Muscle of leg (tissue), 11 donors: ENCODE data around the gene NGRN. TPM values are rescaled to one million over a fixed set of nuclear protein-coding genes. Genes with fewer than 3 reads are reported as not detected.

Experiments used
- DNase-seq: peaks from one replicate; pipeline ENCODE4 v3.0.0; 2013
- H3K27ac ChIP-seq: one replicate; pipeline ENCODE4 v1.5.1; 2013; ENCODE audit warnings: mild to moderate bottlenecking, low read length, control low read depth
- H3K27me3 ChIP-seq: one replicate; pipeline ENCODE4 v1.6.1; 2013; ENCODE audit warnings: low read length; ENCODE audit not compliant: control insufficient read depth, insufficient read depth
- H3K36me3 ChIP-seq: one replicate; pipeline ENCODE4 v1.6.1; 2013; ENCODE audit warnings: low read length; ENCODE audit not compliant: control insufficient read depth, insufficient read depth
- H3K4me1 ChIP-seq: one replicate; pipeline ENCODE4 v1.6.1; 2013; ENCODE audit warnings: low read length; ENCODE audit not compliant: control insufficient read depth, insufficient read depth
- H3K4me3 ChIP-seq: one replicate; pipeline ENCODE4 v1.5.1; 2013; ENCODE audit warnings: low read length, control low read depth
- H3K9me3 ChIP-seq: replicated peaks from 2 replicates; pipeline ENCODE4 v1.6.1; 2013; ENCODE audit warnings: low read depth, low read length; ENCODE audit not compliant: control insufficient read depth
- WGBS: methylation state at CpG from one replicate; pipeline ENCODE4 v1.1.5; 2013; ENCODE audit warnings: missing lambda C conversion rate; ENCODE audit not compliant: insufficient coverage; 5-methylcytosine and 5-hydroxymethylcytosine counted together
- polyA plus RNA-seq, 8 donors: library from polyadenylated mRNA; unstranded; fragments of 120-200 nt; gene quantifications; one replicate each; pipeline versions ENCODE4 v1.2.1 to v1.2.3, GENCODE V29; 2013; ENCODE audit warnings: inconsistent platforms in 1 of 8, low replicate concordance in 1 of 8; ENCODE audit not compliant: insufficient read length in 8 of 8, insufficient read depth in 1 of 8
- total RNA-seq: library from RNA; stranded (reverse); fragments of 120-200 nt; gene quantifications from one replicate; pipeline ENCODE4 v1.2.4, GENCODE V29; 2013

The NGRN gene
- total and polyA plus RNA-seq, 9 donors, result 102 to 110 (median 104) TPM

- WGBS, result under 1% methylated on average over 63 of the region's 63 CpGs
- Histone ChIP-seq H3K4me1 (peaks cover 16% of the 10 kb centered on the region), H3K36me3 (peaks cover 29% of the 10 kb centered on the region)
These were observed 31.9 kb upstream of the NGRN start, which contains the start of gene CIB1 for GRCh38 chr15:90233387-90234095. Gene CIB1, minus strand, starts transcription at chr15:90233941. Its CDS starts 56 bp downstream, at chr15:90233885.

GRCh38 chr15:90234096-90234988 lies 31.1 kb upstream of the NGRN start, which contains the start of gene GDPGP1:
Gene GDPGP1, plus strand, starts transcription at chr15:90234209. Its CDS starts 6,700 bp downstream, at chr15:90240909.
- Histone ChIP-seq H3K36me3 (peaks cover 25% of the 10 kb centered on the region), H3K9me3 (no peaks in the 10 kb centered on the region)
- 3% methylated on average over 40 of the region's 49 CpGs for WGBS

More at GRCh38 chr15:90233387-90234095, 31.9 kb upstream of the NGRN start, which contains the start of gene CIB1:
- Histone ChIP-seq H3K27ac (peak within 1 kb of the TSS; percentile 86), H3K27me3 (no peaks in the 10 kb centered on the region), H3K9me3 (no peaks in the 10 kb centered on the region), H3K4me3 (peak within 1 kb of the TSS; percentile 89)
- peak; percentile 99 for DNase-seq

GRCh38 chr15:90239371-90239770 lies 26.1 kb upstream of the NGRN start:
- Histone ChIP-seq H3K36me3 (peaks cover 16% of the 10 kb centered on the region), H3K4me3 (no peak overlapping the region)
- no CpG with 5 or more reads among the region's 3 CpGs for WGBS

More at GRCh38 chr15:90234096-90234988, 31.1 kb upstream of the NGRN start, which contains the start of gene GDPGP1:
- Histone ChIP-seq H3K4me3 (peak within 1 kb of the TSS; percentile 89), H3K4me1 (peaks cover 16% of the 10 kb centered on the region), H3K27ac (peak within 1 kb of the TSS; percentile 86), H3K27me3 (no peaks in the 10 kb centered on the region)
- DNase-seq, result peak; percentile 52

GRCh38 chr15:90240856-90241255 lies 24.6 kb upstream of the NGRN start:
- no peak overlapping the region for H3K27ac ChIP-seq
- no peaks in the 10 kb centered on the region for H3K9me3 ChIP-seq
- no peak for DNase-seq
- H3K36me3 ChIP-seq, result peaks cover 16% of the 10 kb centered on the region
- WGBS, result 80% methylated on average over 8 of the region's 8 CpGs
- H3K4me3 ChIP-seq, result no peak overlapping the region
- no peaks in the 10 kb centered on the region for H3K27me3 ChIP-seq
- H3K4me1 ChIP-seq, result no peaks in the 10 kb centered on the region

More at GRCh38 chr15:90239371-90239770, 26.1 kb upstream of the NGRN start:
- Histone ChIP-seq H3K27me3 (no peaks in the 10 kb centered on the region), H3K27ac (no peak overlapping the region), H3K9me3 (no peaks in the 10 kb centered on the region), H3K4me1 (peaks cover 7% of the 10 kb centered on the region)
- no peak for DNase-seq

GRCh38 chr15:90241343-90242192 lies 23.9 kb upstream of the NGRN start:
- Histone ChIP-seq H3K9me3 (no peaks in the 10 kb centered on the region), H3K4me1 (no peaks in the 10 kb centered on the region), H3K36me3 (peaks cover 16% of the 10 kb centered on the region), H3K4me3 (no peak overlapping the region), H3K27me3 (no peaks in the 10 kb centered on the region), H3K27ac (no peak overlapping the region)
- DNase-seq, result no peak
- WGBS, result 87% methylated on average over 21 of the region's 22 CpGs

GRCh38 chr15:90243943-90244639 lies 21.4 kb upstream of the NGRN start:
- H3K27me3 ChIP-seq, result no peaks in the 10 kb centered on the region
- H3K36me3 ChIP-seq, result peaks cover 10% of the 10 kb centered on the region
- no peak overlapping the region for H3K27ac ChIP-seq
- H3K9me3 ChIP-seq, result no peaks in the 10 kb centered on the region
- no peak overlapping the region for H3K4me3 ChIP-seq
- no peaks in the 10 kb centered on the region for H3K4me1 ChIP-seq
- 88% methylated on average over 1 of the region's 10 CpGs for WGBS
- no peak for DNase-seq

- H3K27me3 ChIP-seq, result peaks cover 4% of the 10 kb centered on the region
- no peaks in the 10 kb centered on the region for H3K9me3 ChIP-seq
- H3K36me3 ChIP-seq, result no peaks in the 10 kb centered on the region
- 69% methylated on average over 6 of the region's 6 CpGs for WGBS
- no peak overlapping the region for H3K27ac ChIP-seq
- no peak overlapping the region for H3K4me3 ChIP-seq
- no peak for DNase-seq
- H3K4me1 ChIP-seq, result peaks cover 10% of the 10 kb centered on the region
These were observed 16.7 kb upstream of the NGRN start for GRCh38 chr15:90248789-90249202.

GRCh38 chr15:90249203-90249863 lies 16.1 kb upstream of the NGRN start, which contains the start of gene TTLL13:
Gene TTLL13, plus strand, starts transcription at chr15:90249556. Its CDS starts 1,075 bp downstream, at chr15:90250631.
- no peaks in the 10 kb centered on the region for H3K9me3 ChIP-seq
- peaks cover 10% of the 10 kb centered on the region for H3K4me1 ChIP-seq
- H3K36me3 ChIP-seq, result no peaks in the 10 kb centered on the region
- 2% methylated on average over 34 of the region's 44 CpGs for WGBS
- no peak within 1 kb of the TSS for H3K27ac ChIP-seq
- peak; percentile 89 for DNase-seq
- peaks cover 4% of the 10 kb centered on the region for H3K27me3 ChIP-seq
- peak within 1 kb of the TSS; percentile 62 for H3K4me3 ChIP-seq

GRCh38 chr15:90257776-90258175 lies 7.7 kb upstream of the NGRN start:
- WGBS, result 55% methylated on average over 6 of the region's 7 CpGs
- H3K4me3 ChIP-seq, result no peak overlapping the region
- H3K9me3 ChIP-seq, result no peaks in the 10 kb centered on the region
- H3K4me1 ChIP-seq, result no peaks in the 10 kb centered on the region
- H3K27me3 ChIP-seq, result peaks cover 3% of the 10 kb centered on the region
- no peaks in the 10 kb centered on the region for H3K36me3 ChIP-seq
- DNase-seq, result no peak
- H3K27ac ChIP-seq, result no peak overlapping the region
